Measurements from ENCODE around the gene PGA5.
"Not testable (repeated sequence)": the region's sequence is repeated elsewhere in the genome, so short reads cannot be mapped to it uniquely, and the experiment has no call there.

Gene PGA5

DNA sequence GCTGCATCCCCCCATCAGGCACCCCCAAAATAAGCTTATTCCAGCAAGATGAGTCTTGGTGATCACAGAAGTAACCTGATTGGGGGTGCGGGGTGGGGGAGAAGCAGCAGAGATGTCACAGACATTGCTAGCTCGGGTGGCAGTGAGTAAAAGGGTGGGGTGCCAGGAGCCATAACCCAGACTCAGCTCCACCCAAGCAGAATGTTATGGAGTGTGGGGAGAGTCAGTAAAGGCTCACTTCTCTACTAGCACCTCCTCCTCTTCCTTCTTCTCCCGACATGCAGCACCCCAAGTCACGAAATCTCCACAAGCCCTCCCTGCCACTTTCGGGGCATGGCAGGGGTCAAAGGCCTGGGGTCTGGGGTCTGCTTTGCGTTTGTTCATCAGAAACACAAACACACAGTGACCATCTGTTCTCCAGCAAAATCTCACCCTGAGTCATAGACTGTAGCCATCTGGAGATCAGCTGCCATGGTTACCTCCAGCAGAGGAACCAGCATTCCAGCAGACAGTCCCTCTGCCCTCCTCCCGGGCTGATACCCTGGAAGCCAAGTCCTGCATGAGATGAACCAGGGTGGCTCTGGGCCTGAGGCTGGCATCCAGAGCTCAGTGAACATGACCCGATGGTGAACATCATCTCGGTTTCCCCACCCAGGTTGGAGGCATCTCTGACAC is 33.2 kb upstream of the PGA5 start:
- not testable (repeated sequence) for H3K4me3 ChIP-seq (ENCODE audit: low read depth, low read length); H3K27me3 ChIP-seq (ENCODE audit: control insufficient read depth, insufficient read depth, low read length); H3K9ac ChIP-seq (ENCODE audit: low read depth, low read length); H3K9me3 ChIP-seq (ENCODE audit: control insufficient read depth, insufficient read depth, low read length); H3K36me3 ChIP-seq (ENCODE audit: control insufficient read depth, insufficient read depth, low read length); H3K4me1 ChIP-seq (ENCODE audit: control insufficient read depth, insufficient read depth, low read length)

DNA sequence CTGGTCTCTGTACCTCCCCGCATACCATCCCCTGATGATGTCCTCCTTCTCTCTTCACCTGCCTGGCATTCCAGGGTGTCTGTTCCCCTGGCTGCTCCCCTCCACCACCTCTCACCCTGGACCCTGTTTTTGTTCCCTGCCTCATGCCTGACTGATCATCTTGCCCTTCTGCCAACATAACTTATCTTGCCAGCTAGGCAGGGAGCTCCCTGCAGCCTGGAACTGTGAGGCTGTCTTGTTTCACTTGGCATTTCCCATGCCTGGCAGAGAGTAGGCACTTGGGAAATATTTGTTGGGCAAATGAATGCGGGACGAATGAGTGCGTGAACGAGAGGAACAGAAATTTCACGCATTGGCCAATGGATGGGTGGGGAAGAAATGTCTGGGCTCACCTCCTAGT is 30.3 kb upstream of the PGA5 start:
- not testable (repeated sequence) for H3K9me3 ChIP-seq (ENCODE audit: control insufficient read depth, insufficient read depth, low read length); H3K4me3 ChIP-seq (ENCODE audit: low read depth, low read length); H3K9ac ChIP-seq (ENCODE audit: low read depth, low read length); H3K36me3 ChIP-seq (ENCODE audit: control insufficient read depth, insufficient read depth, low read length); H3K4me1 ChIP-seq (ENCODE audit: control insufficient read depth, insufficient read depth, low read length); H3K27me3 ChIP-seq (ENCODE audit: control insufficient read depth, insufficient read depth, low read length)

DNA sequence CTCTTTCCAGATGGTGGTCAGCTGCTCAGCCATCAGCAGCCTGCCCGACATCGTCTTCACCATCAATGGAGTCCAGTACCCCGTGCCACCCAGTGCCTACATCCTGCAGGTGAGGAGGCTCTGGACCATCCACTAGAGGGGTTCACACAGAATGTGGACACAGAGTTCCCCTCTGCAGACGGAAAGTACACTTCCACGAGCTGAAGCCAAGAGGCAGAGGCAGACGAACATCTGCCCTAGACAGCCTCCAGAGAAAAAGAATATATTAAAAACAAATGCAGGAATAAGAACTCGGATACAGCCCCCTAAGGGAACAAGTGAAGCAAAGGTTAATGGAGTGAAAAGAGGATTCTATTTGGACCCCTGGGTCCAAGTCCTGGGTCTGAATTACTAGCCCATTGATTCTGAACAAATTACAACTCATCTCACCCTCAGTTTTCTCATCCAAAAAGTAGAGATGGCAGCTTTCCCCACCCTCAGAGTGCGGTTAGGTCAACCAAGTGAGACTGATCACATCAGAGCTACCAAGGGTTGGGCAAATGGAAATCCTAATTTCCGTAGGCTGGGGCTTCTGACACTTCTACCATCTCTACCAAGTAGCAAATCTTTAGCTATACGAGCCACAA is 29.5 kb upstream of the PGA5 start:
- H3K9me3 ChIP-seq (ENCODE audit: control insufficient read depth, insufficient read depth, low read length); H3K27me3 ChIP-seq (ENCODE audit: control insufficient read depth, insufficient read depth, low read length); H3K36me3 ChIP-seq (ENCODE audit: control insufficient read depth, insufficient read depth, low read length); H3K4me3 ChIP-seq (ENCODE audit: low read depth, low read length); H3K4me1 ChIP-seq (ENCODE audit: control insufficient read depth, insufficient read depth, low read length); H3K9ac ChIP-seq (ENCODE audit: low read depth, low read length): not testable (repeated sequence)

DNA sequence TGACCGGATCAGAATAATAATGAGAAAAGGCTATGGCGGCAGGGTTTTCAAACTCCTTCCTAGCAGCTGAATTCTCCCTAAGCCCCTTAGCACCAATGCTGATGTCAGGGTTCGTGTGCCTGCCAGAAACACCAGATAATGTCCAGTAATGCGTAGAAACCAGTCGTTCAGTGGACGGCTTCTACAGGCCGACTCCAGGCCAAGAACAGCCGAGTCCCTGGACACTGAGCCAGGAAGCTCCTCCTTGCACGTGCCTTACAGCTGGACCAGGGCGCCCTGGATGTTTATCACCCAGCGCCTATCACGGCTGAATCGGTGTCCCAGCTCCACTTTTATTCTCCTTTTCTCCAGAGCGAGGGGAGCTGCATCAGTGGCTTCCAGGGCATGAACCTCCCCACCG is 28.8 kb upstream of the PGA5 start:
- not testable (repeated sequence) for H3K9me3 ChIP-seq (ENCODE audit: control insufficient read depth, insufficient read depth, low read length); H3K4me3 ChIP-seq (ENCODE audit: low read depth, low read length); H3K36me3 ChIP-seq (ENCODE audit: control insufficient read depth, insufficient read depth, low read length); H3K9ac ChIP-seq (ENCODE audit: low read depth, low read length); H3K27me3 ChIP-seq (ENCODE audit: control insufficient read depth, insufficient read depth, low read length); H3K4me1 ChIP-seq (ENCODE audit: control insufficient read depth, insufficient read depth, low read length)

DNA sequence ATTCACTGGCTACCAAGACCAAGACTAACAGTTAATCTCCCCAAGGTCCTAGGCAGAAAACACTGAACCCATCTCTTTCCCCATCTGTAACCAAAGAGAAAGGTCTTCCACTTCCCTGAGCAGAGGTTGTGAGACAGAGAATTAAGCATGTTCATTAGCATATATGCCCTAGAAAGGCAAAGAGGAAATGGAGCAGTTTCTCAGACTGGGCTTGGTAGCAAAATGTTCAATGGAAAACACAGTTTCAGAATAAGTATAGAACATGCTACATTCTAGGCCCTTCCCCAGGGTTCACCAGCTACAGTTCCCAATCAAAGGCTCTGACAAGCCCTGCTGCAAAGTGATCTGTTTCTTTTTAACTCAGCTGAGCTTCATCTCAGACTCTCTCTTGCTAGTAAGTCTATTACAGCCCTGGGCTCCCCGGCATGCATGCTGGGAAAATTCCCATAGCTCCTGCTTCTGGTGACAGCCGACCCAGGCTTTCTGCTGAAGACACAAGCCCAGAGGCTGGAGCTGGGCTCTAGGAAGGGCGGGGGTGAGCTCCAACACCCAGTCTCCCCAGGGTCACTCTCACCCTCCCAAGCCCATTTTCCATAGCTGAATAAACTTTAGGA is 27.2 kb upstream of the PGA5 start:
- not testable (repeated sequence) for H3K4me1 ChIP-seq (ENCODE audit: control insufficient read depth, insufficient read depth, low read length); H3K36me3 ChIP-seq (ENCODE audit: control insufficient read depth, insufficient read depth, low read length); H3K9me3 ChIP-seq (ENCODE audit: control insufficient read depth, insufficient read depth, low read length); H3K27me3 ChIP-seq (ENCODE audit: control insufficient read depth, insufficient read depth, low read length); H3K9ac ChIP-seq (ENCODE audit: low read depth, low read length); H3K4me3 ChIP-seq (ENCODE audit: low read depth, low read length)

DNA sequence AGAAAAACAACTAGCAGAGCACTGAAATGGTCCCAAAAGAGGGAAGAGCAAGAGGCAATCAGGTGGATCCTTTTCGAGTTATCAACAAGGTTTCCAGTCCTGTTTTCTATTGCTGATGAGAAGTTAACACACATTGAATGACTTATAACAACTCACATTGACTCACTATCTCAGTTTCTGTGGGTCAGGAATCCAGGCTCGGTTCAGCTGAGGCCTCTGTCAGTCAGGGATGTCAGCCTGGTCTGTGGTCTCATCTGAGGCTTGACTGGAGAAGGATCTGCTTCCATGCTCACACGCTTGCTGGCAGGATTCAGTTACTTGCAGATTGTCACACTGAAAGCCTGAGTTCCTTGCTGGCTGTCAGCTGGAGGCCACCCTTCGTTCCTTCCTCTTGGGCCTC is 22.7 kb upstream of the PGA5 start:
- H3K9me3 ChIP-seq (ENCODE audit: control insufficient read depth, insufficient read depth, low read length); H3K27me3 ChIP-seq (ENCODE audit: control insufficient read depth, insufficient read depth, low read length); H3K36me3 ChIP-seq (ENCODE audit: control insufficient read depth, insufficient read depth, low read length); H3K4me1 ChIP-seq (ENCODE audit: control insufficient read depth, insufficient read depth, low read length); H3K4me3 ChIP-seq (ENCODE audit: low read depth, low read length); H3K9ac ChIP-seq (ENCODE audit: low read depth, low read length): not testable (repeated sequence)

DNA sequence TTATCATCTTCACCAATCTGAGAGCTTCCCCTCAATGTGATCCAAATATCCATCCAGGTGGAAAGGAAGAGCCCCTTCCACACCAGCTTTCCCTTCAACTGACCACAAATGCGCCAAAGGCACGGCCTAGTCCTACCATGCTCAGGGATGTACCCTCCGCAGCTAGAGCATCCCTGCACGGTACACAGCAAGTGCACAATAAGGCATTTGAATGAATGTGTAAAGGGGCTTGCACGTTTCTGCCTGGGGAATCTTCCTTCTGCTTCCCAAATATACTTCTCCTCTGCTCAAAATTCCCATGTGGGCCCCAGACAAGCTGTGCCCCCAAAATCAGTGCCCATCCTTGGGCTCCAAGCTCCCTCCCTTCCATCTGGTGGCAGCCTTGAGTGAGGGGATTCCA is 22.0 kb upstream of the PGA5 start:
- not testable (repeated sequence) for H3K4me1 ChIP-seq (ENCODE audit: control insufficient read depth, insufficient read depth, low read length); H3K27me3 ChIP-seq (ENCODE audit: control insufficient read depth, insufficient read depth, low read length); H3K9ac ChIP-seq (ENCODE audit: low read depth, low read length); H3K9me3 ChIP-seq (ENCODE audit: control insufficient read depth, insufficient read depth, low read length); H3K36me3 ChIP-seq (ENCODE audit: control insufficient read depth, insufficient read depth, low read length); H3K4me3 ChIP-seq (ENCODE audit: low read depth, low read length)

DNA sequence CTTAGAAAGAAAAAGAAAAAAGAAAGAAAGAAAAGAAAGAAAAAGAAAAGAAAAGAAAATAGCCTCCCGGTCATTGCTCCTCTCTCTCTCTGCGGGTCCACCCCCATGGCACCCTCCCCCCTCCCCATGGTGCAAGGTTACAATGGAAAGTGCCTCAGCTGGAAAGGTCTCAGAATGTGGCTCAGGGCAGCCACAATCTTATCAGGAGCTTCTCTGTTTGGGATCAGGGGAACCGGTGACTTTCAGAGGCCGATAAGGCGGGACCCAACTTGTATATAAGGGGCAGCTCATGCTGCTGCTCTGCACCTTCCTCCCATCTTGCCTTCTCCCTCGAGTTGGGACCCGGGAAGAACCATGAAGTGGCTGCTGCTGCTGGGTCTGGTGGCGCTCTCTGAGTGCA is 18.9 kb upstream of the PGA5 start, which contains the start of gene PGA4:
Gene PGA4 (plus strand): TSS at position 301 of the 400 bp plus-strand sequence. CDS start 54 bp downstream, at position 355.
- H3K4me3 ChIP-seq (ENCODE audit: low read depth, low read length); H3K9me3 ChIP-seq (ENCODE audit: control insufficient read depth, insufficient read depth, low read length); H3K4me1 ChIP-seq (ENCODE audit: control insufficient read depth, insufficient read depth, low read length); H3K9ac ChIP-seq (ENCODE audit: low read depth, low read length); H3K36me3 ChIP-seq (ENCODE audit: control insufficient read depth, insufficient read depth, low read length); H3K27me3 ChIP-seq (ENCODE audit: control insufficient read depth, insufficient read depth, low read length): not testable (repeated sequence)

DNA sequence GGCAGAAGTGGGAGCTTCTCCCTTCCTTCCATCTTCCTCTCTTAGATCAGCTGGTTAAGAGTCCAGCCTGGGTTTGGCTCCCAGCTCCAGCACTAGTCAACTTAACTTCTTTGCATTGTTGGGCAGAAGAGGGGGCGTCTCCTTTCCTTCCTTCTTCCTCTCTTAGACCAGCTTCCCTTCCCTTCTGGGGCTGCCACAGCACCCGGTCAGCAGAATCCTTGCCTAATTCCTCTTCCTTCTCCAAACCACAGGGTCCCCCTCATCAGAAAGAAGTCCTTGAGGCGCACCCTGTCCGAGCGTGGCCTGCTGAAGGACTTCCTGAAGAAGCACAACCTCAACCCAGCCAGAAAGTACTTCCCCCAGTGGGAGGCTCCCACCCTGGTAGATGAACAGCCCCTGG is 18.3 kb upstream of the PGA5 start:
- H3K36me3 ChIP-seq (ENCODE audit: control insufficient read depth, insufficient read depth, low read length); H3K4me3 ChIP-seq (ENCODE audit: low read depth, low read length); H3K27me3 ChIP-seq (ENCODE audit: control insufficient read depth, insufficient read depth, low read length); H3K9me3 ChIP-seq (ENCODE audit: control insufficient read depth, insufficient read depth, low read length); H3K9ac ChIP-seq (ENCODE audit: low read depth, low read length); H3K4me1 ChIP-seq (ENCODE audit: control insufficient read depth, insufficient read depth, low read length): not testable (repeated sequence)

DNA sequence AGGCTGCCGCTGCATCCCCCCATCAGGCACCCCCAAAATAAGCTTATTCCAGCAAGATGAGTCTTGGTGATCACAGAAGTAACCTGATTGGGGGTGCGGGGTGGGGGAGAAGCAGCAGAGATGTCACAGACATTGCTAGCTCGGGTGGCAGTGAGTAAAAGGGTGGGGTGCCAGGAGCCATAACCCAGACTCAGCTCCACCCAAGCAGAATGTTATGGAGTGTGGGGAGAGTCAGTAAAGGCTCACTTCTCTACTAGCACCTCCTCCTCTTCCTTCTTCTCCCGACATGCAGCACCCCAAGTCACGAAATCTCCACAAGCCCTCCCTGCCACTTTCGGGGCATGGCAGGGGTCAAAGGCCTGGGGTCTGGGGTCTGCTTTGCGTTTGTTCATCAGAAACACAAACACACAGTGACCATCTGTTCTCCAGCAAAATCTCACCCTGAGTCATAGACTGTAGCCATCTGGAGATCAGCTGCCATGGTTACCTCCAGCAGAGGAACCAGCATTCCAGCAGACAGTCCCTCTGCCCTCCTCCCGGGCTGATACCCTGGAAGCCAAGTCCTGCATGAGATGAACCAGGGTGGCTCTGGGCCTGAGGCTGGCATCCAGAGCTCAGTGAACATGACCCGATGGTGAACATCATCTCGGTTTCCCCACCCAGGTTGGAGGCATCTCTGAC is 14.4 kb upstream of the PGA5 start:
- H3K9ac ChIP-seq (ENCODE audit: low read depth, low read length); H3K27me3 ChIP-seq (ENCODE audit: control insufficient read depth, insufficient read depth, low read length); H3K4me3 ChIP-seq (ENCODE audit: low read depth, low read length); H3K4me1 ChIP-seq (ENCODE audit: control insufficient read depth, insufficient read depth, low read length); H3K36me3 ChIP-seq (ENCODE audit: control insufficient read depth, insufficient read depth, low read length); H3K9me3 ChIP-seq (ENCODE audit: control insufficient read depth, insufficient read depth, low read length): not testable (repeated sequence)

DNA sequence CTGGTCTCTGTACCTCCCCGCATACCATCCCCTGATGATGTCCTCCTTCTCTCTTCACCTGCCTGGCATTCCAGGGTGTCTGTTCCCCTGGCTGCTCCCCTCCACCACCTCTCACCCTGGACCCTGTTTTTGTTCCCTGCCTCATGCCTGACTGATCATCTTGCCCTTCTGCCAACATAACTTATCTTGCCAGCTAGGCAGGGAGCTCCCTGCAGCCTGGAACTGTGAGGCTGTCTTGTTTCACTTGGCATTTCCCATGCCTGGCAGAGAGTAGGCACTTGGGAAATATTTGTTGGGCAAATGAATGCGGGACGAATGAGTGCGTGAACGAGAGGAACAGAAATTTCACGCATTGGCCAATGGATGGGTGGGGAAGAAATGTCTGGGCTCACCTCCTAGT is 11.5 kb upstream of the PGA5 start:
- not testable (repeated sequence) for H3K4me3 ChIP-seq (ENCODE audit: low read depth, low read length); H3K9ac ChIP-seq (ENCODE audit: low read depth, low read length); H3K9me3 ChIP-seq (ENCODE audit: control insufficient read depth, insufficient read depth, low read length); H3K36me3 ChIP-seq (ENCODE audit: control insufficient read depth, insufficient read depth, low read length); H3K4me1 ChIP-seq (ENCODE audit: control insufficient read depth, insufficient read depth, low read length); H3K27me3 ChIP-seq (ENCODE audit: control insufficient read depth, insufficient read depth, low read length)

DNA sequence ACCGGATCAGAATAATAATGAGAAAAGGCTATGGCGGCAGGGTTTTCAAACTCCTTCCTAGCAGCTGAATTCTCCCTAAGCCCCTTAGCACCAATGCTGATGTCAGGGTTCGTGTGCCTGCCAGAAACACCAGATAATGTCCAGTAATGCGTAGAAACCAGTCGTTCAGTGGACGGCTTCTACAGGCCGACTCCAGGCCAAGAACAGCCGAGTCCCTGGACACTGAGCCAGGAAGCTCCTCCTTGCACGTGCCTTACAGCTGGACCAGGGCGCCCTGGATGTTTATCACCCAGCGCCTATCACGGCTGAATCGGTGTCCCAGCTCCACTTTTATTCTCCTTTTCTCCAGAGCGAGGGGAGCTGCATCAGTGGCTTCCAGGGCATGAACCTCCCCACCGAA is 9.9 kb upstream of the PGA5 start:
- not testable (repeated sequence) for H3K27me3 ChIP-seq (ENCODE audit: control insufficient read depth, insufficient read depth, low read length)

More for the DNA sequence above, 9.9 kb upstream of the PGA5 start:
- not testable (repeated sequence) for H3K9ac ChIP-seq (ENCODE audit: low read depth, low read length); H3K4me1 ChIP-seq (ENCODE audit: control insufficient read depth, insufficient read depth, low read length); H3K4me3 ChIP-seq (ENCODE audit: low read depth, low read length); H3K9me3 ChIP-seq (ENCODE audit: control insufficient read depth, insufficient read depth, low read length); H3K36me3 ChIP-seq (ENCODE audit: control insufficient read depth, insufficient read depth, low read length)

Measured in iPS-15b (cell line).